GM13976 (cell line): Measurements from ENCODE around the gene TBC1D2.
A peak's percentile ranks its signal among the peaks of the same experiment; 100 is the strongest.

ENCODE experiments used
- DNase-seq: peaks from one replicate; pipeline ENCODE4 v3.0.0; 2012; ENCODE audit warnings: low spot score
- in situ Hi-C: fragments of 300-500 bp; cut with MboI; formaldehyde crosslinking; loops from one replicate; pipeline ENCODE4 v1.12.0; 2022; ENCODE audit warnings: low sequenced_read_pairs, mixed read lengths, inconsistent platforms; ENCODE audit not compliant: unreplicated experiment
- TF ChIP-seq, protein P1 (sequence below): IDR thresholded peaks from 2 replicates; pipeline ENCODE4 v1.5.1; 2012; ENCODE audit warnings: borderline replicate concordance, mild to moderate bottlenecking; ENCODE audit not compliant: insufficient read depth; ENCODE audit errors: extremely low read depth, missing control alignments, control extremely low read depth

The TBC1D2 gene

DNA sequence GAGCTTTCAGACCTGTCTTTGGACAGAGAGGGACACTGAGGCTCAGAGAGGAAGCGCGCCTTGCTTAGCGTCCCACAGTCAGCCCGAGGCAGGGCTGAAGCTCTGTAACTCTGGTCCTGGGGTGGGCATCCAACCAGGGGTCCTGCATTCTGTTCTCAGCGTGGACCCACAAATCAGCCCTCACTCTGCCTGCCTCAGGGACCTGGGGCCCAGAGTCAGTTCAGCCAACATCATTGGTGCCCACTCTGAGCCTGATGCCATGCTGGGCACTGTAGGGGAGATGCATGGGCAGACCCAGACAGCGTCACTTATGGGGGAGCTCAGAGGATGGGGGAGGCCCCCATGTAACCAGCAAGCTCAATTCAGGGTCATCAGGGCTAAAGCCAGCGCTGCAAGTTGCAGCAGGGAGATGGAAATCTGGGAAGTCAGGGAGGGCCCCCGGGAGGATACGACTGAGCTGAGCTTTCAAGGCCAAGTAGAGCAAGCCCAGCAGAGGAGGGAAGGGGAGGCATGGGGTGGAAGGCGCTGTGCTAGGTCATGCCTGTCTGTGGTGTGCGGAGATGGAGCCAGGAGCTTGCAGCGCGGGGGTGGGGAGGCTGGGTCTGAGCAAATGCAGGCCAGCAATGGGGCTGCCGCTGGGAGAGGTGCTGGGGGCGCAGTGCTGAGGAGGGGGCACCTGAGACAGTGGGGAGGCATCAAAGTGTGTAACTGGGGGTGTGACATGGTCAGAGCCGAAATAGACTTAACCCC lies 84.1 kb downstream of the TBC1D2 start:
- in situ Hi-C loops: no loop called here
- no peak for DNase-seq
- TF ChIP-seq, protein P1, sequence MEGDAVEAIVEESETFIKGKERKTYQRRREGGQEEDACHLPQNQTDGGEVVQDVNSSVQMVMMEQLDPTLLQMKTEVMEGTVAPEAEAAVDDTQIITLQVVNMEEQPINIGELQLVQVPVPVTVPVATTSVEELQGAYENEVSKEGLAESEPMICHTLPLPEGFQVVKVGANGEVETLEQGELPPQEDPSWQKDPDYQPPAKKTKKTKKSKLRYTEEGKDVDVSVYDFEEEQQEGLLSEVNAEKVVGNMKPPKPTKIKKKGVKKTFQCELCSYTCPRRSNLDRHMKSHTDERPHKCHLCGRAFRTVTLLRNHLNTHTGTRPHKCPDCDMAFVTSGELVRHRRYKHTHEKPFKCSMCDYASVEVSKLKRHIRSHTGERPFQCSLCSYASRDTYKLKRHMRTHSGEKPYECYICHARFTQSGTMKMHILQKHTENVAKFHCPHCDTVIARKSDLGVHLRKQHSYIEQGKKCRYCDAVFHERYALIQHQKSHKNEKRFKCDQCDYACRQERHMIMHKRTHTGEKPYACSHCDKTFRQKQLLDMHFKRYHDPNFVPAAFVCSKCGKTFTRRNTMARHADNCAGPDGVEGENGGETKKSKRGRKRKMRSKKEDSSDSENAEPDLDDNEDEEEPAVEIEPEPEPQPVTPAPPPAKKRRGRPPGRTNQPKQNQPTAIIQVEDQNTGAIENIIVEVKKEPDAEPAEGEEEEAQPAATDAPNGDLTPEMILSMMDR: no peak

DNA sequence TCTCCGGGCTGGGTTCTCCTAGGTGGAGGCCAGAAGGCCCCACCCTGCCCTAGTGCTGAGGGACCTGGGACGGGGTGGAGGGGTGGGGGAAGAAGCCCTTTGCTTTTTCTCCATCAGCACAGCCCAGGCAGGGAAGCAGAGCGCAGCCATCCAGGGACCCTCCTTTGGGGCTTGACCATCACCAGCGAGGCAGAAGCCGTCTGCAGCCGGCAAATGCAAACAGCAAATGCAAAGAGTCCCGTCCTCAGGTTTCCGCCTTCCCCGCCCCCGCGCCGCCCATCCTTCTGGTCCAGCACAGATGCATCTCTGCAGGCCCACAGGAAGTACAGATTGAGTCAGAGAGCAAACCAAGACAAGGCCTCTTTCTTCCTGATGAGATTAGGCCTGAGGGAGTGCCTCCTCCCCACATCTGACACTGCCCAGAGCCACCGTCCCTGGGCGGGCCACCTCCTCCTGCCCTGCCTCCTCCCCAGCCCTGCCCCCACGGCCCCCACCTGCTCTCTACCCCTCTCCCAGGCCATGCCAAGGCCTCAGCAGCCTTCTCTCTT lies 86.4 kb downstream of the TBC1D2 start:
- TF ChIP-seq, protein P1: no peak
- peak; percentile 96 for DNase-seq
- in situ Hi-C loops: no loop called here

DNA sequence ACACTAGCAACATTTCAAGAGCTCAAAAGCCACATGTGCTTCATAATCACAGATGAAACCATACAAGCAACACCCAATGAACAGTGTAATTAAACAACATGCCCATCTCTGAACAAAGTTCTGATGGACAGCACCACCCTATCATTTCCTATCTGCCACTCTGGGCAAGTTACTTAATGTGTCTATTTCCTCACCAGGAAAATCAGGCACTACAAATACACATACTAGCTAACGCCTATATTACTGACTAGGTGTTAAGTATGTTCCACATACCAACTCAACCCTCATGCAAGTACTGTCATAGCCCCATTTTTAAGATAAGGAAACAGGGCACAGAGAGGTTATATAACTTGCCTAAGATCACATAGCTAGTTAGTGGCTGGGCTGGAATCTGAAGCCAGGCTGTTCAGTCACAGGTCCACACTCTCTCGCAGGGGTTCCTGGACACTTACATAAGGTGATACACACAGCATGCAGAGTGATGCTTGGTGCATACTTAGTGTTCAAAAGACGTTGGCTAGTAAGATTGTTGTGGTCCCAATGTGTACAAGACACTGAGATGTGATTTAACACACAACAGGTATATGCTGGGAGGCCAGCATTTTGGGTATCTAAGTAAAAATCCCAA lies 87.2 kb downstream of the TBC1D2 start:
- TF ChIP-seq, protein P1: no peak
- in situ Hi-C loops: no loop called here
- no peak for DNase-seq

DNA sequence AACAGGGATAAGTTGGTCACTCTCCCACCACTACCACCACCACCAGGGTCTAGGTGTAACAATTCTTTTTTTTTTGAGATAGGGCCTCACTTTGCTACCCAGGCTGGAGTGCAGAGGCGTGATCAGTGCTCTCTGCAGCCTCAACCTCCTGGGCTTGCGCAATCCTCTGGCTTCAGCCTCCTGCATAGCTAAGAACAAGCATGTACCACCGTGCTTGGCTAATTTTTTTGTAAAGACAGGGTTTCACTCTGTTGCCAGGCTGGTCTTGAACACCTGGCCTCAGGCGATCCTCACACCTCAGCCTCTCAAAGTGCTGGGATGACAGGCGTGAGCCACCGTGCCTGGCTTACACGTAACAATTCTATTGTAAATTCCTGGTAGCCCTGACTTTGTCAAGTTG lies 90.5 kb downstream of the TBC1D2 start:
- TF ChIP-seq, protein P1: no peak
- in situ Hi-C loops: no loop called here
- DNase-seq: no peak

DNA sequence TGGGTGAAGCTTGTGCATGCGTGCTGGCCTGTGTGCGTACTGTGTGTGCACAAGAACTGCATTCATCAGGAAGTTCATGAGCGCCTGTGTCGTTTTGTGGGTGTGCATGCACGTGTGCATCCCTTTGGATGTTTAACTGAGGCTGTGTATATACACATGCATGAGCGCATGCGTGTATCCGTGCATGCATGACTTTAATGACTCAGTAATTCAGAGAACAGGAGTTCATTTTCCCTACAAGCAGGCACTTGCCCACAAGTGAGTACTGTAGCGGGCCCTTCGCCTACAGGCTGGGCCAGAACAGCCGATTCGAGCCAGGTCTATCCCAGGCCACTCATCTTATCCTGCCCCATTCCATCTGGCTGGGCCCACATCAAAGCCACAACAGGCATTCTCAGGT lies 92.8 kb downstream of the TBC1D2 start:
- DNase-seq: no peak
- TF ChIP-seq, protein P1: no peak
- in situ Hi-C loops: no loop called here

DNA sequence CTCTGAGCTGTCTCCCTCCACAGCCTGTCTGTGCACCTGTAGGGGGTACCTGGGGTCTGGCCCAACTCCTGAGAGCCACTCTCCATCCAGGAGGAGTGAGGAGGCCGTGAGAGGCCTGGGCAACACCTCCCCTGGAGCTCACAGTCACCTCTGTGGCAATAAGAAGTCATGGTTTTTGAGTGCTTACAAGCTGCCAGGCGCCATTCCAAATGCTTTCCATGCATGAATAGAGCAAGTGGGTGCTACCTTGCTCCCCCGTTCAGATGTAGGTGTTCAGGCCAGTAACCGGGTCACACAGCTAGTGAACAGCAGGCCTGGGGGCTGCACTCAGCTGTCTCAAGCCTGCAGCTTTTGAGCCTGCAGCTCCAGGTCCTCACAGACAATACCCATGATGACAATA lies 93.6 kb downstream of the TBC1D2 start:
- TF ChIP-seq, protein P1: no peak
- no peak for DNase-seq
- in situ Hi-C loops: no loop called here
